ENCODE data around the gene SCN8A.
"Not testable (repeated sequence)": the region's sequence is repeated elsewhere in the genome, so short reads cannot be mapped to it uniquely, and the experiment has no call there.

The SCN8A gene

DNA sequence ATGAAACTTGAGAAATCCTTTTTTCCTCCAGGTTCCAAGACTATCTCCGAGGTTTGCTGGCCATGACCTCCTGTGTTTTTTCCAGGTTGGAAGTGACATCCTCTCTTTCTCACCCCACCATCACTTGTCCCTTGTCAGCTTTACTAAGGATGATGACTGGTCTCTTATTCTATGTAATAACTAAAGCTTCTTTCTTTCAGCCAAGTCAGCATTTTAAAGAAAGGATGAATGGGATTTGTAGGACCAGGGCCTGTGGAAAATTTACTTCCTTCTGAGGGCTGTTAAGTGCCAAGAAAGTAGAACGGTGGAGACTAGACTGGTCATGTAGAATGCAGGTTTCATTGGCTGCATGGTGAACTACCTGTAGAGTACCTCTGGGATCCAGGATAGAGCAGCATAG is 183.9 kb downstream of the SCN8A start:
- no peak for DNase-seq

- no peak for DNase-seq
These were observed 186.4 kb downstream of the SCN8A start for GRCh38 chr12:51777457-51777856.

DNA sequence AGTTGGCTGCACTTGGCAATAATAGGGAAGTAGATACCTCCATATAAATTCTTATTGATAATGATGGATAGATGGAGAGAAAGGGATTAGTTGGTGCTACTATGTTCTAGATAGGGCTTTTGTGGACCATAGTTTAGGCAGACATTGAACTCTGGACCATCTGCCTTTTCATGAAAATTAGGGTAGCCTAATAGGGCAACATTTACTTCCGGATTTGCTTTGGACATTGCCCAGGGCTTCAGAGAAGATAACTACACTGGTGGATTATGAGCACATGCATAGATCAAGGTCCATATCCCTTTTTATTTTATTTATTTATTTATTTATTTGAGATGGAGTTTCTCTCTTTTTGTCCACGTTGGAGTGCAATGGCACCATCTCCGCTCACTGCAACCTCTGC is 186.9 kb downstream of the SCN8A start:
- no peak for DNase-seq

DNA sequence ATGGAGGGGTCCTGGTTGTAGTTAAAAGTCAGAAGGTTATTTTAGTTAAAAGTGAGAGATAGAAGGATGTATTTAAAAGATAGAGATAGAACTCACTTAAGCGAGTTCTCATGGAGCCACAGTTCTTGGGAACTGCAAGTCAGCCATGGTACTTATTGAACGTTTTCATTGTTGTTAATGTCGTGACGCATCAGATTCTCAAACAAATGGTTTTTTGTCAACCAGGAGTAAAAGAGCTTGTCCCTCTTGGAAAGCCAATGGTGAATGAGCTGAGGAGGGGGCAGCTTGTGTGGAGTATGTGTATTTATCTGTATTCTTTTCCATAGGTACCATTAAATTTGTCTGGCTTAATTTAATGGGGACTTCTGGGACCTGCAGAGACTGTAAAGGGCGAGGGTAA is 188.8 kb downstream of the SCN8A start:
- no peak for DNase-seq

DNA sequence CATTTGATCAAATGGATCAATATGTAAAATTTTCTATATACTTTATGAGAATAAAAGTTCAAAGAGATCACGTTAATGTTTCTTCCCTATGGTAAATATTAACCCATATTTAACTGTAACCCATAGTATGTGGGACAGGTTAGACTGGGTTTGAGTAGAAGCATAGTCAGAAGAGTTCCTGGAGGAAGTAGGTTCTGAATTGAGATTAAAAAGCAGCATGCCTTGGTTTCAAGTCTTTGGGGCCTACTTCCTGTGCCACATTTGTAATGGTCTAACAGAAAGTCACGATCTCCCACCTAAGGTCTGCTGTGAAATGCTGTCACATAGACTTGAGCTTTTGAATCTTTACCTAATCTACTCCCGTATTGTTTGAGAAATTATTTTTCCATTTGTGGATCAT is 193.7 kb downstream of the SCN8A start:
- DNase-seq = no peak

DNA sequence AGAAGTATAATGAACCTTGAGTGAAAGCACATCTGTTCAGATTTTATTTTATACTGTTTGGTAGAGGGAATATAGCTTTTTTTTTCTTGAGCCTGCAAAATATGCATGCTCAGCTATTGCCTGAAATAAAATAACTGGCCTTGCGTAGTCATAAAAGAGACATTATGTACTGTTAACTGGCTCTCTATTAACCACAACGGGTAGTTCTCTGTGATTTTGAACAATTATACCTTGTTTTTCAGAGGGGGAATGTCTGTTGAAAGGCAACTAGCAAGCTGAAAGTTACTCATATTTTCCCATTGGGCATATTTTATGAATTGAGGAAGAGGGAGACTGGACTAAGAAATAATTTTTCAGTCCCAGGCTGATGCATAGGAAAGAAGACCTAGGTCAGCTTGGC is 194.9 kb downstream of the SCN8A start:
- DNase-seq = no peak

DNA sequence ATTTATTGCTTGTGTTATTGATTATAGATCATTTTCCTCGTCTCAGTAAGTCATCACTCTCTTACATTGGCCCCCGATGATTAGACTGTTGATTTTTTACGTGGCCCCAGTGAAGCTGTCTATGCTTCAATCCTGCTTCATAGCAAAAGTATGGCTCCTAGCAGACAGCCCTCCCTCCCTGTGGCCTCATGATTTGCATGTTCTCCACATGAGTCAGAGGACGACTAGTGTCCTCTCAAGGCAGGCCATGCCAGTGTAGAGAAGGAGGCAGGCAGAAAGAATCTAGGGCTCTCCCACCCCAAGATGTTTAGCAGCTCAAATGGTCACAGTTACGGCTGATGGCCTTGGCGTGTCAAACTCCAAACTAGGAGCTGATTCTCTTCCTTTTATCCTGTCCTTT is 197.8 kb downstream of the SCN8A start:
- DNase-seq = no peak

DNA sequence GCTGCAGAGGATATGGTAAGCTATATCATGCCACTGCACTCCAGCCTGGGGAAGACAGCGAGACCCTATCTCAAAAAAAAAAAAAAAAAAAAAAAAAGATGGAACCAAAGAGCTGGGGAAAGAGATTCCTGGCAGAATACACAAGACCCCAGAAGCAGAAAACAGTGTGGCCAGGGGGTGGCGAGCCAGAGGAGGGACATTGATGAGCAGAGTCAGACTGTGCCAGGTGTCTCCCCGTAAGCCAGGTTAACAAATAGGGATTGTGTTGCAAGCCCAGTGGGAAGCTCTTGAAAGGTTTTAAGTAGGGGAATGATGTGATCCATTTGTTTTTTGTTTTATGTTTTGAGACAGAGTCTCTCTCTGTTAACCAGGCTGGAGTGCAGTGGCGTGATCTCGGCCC is 201.4 kb downstream of the SCN8A start:
- no peak for DNase-seq

GRCh38 chr12:51793201-51793600 is 202.2 kb downstream of the SCN8A start:
- no peak for DNase-seq

GRCh38 chr12:51797301-51797700 is 206.3 kb downstream of the SCN8A start:
- no peak for DNase-seq

DNA sequence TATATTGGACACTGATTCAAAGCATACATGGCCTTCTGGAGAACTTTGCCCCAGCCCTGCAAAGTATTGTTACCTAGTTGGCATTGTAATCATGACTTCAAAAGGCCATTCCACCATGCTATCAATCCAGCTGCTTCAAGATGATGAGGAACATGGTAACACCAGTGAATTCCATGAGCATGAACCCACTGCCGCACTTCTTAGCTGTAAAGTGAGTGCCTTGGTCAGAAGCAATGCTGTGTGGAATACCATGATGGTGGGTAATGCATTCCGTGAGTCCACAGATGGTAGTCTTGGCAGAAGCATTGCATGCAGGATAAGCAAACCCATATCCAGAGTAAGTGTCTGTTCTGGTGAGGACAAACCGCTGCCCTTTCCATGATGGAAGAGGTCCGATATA is 207.0 kb downstream of the SCN8A start:
- DNase-seq = not testable (repeated sequence)

GRCh38 chr12:51798501-51798900 is 207.5 kb downstream of the SCN8A start:
- no peak for DNase-seq

- no peak for DNase-seq
These were observed 210.0 kb downstream of the SCN8A start for GRCh38 chr12:51801027-51801426.

DNA sequence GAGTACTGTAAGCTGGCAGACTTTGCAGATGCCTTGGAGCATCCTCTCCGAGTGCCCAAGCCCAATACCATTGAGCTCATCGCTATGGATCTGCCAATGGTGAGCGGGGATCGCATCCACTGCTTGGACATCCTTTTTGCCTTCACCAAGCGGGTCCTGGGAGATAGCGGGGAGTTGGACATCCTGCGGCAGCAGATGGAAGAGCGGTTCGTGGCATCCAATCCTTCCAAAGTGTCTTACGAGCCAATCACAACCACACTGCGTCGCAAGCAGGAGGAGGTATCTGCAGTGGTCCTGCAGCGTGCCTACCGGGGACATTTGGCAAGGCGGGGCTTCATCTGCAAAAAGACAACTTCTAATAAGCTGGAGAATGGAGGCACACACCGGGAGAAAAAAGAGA is 215.9 kb downstream of the SCN8A start:
- DNase-seq = no peak

GRCh38 chr12:51809193-51809592 is 218.2 kb downstream of the SCN8A start:
- DNase-seq = no peak

DNA sequence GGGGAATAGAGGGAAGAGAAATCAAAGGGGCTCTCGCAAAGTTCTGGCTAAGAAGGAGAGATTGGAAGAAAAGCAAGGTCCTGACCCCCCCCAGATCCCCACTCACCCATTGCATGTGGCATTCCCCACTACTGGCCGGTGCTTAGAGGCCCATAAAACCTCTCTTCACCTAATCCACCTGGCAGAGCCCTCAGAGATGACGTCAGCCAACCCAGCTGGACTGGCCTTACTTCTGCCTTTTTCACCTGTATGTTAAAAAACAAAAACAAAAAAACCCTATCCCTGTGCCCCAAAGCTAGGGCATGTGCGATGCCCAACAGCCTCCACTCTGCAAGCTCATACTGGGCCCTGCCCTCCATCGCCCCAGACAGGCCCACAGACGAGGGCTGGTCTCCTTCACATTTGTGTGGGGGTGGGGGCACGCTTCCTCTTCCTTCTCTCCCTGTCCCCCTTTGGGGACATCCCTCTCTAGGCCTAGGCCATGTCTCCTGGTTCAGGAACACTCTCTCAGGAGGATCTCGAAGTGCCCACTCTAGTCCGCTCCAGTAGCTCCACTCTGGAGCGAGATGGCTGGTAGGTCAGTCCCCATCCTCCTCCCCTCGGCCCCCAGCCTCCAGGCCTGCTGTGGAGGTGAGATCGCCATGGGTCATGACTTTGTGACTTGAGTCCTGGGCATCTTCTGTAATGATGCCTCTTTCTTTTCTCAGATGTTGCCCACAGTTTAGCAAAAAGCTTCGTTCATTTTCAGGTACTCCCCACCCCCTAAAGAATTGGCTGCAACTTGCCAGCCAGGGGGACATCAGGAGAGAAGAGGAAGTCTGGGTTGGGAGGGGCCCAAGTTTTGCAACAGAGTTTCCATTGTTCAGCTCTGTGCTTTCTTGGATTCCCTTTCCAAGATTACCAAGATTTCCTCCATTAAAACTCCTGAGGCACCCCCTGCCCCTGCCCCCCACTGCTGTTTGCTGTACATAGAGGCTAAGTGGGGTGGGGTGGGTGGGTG is 220.5 kb downstream of the SCN8A start:
- no peak for DNase-seq

DNA sequence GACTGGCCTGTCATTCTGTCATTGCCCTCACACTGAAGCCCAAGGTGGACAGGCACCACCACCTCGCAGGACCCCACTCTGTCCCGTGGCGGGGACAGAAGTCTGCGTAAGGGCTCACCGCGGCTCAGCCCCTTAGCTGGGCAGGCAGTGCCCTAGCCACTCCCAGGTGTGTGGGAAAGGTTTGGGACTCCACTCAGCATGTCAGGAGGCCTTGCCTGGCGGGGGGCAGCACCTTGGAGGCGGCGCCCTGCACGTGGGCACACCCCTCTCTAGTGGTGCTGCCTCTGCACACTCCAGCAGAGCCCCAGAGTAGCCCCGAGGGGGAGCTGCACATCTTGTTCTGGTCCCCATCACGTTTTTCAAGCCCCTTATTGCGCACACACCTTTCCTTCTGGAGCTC is 221.8 kb downstream of the SCN8A start:
- DNase-seq = no peak

GRCh38 chr12:51813931-51814310 is 222.9 kb downstream of the SCN8A start:
- DNase-seq = peak; percentile 10

GRCh38 chr12:51814311-51815088 is 223.5 kb downstream of the SCN8A start:
- DNase-seq = peak; percentile 10

- DNase-seq = no peak
These were observed 224.5 kb downstream of the SCN8A start for GRCh38 chr12:51815571-51815970.

DNA sequence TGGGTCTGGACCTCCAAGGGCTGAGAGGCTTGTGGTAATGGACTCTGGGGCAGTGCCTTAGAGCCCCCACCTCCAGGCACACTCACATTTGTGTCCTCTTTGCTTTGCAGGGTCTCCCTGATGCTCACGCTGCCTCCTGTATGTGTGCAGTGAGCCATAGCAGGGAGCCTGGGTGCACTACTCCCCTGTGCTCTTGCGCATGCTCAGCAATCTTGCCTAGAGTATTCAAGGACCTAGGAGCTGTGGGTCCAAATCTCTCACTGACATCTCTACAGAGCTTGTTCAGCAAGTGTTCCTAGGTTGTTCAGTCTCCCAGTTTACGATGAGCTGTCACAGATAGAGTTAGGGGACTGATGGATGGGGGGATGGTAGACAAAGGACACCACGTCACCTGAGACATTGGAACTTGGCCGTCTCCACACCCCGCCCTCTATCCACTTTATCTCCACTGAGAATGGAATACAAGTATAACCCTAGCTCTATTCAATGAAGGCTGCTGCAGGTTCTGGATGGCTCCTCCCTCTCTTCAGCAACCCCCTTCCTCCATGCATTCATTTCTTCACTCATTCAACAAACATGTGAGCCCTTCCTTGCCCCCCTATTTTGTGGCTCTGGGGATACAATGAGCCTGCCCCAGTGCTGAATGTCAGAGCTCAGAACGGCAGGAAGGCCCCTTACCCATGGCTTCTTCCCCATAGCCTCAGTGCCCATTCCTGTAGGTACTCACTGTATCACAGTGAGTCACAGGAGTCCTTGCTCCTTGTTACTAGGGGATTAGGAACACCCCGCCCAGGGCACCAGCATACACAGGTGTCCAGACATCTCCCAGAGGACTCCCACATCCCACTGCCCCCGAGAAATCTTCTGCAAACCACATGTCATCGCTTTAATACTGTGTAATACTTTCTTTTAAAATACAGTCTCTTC is 226.3 kb downstream of the SCN8A start:
- DNase-seq = no peak

DNA sequence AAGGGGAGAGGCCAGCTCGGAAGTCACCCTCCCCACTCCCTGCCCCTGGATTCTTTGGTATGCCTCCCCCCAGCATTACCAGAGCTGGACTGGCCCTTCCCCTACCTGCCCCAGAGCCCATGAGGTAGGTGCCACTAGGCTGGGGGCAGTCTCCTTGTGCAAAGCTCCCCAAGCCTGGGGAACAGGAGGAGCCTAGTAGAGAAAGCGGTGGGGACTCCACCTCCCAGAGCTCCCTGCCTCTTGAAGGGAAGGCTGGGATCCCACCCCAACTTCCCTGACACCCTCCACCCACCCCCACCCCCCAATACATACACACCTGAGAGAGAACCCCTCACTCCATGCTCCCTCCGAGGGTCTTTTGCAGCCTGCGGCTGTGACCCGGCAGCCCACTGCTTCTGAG is 227.1 kb downstream of the SCN8A start:
- no peak for DNase-seq

All from NCI-H1105 (cell line).